Endothelial cell of umbilical vein (primary cell): ENCODE results near the gene BBX. TPM values are rescaled to one million over a fixed set of nuclear protein-coding genes. Genes with fewer than 3 reads are reported as not detected.

Experiments
- BruUV-seq: library from RNA; stranded (reverse); fragments of 400-500 nt; replicated peaks from 2 replicates; lab custom pipeline; 2021; lab: Mats Ljungman, UMichigan
- CTCF ChIA-PET: fragments of 300-600, 350-600 bp; sonication (Branson Sonifier 250); formaldehyde crosslinking; loops from one replicate; lab custom pipeline; 2021; ENCODE audit warnings: antibody characterized with exemption, inconsistent platforms; lab: Charles Lee
- POLR2A ChIA-PET: fragments of 300-600, 350-600 bp; sonication (Branson Sonifier 250); formaldehyde crosslinking; loops from one replicate; lab custom pipeline; 2021; ENCODE audit warnings: antibody characterized with exemption, inconsistent platforms; lab: Charles Lee
- DNase-seq: peaks from one replicate; pipeline ENCODE4 v3.0.0-alpha.2; 2011; ENCODE audit warnings: low read depth, low spot score
- FAIRE-seq: peaks from 2 replicates; lab custom pipeline; 2011; peaks lifted over from hg19 to GRCh38; lab: Jason Lieb, UNC
- H2AFZ ChIP-seq: 2 replicates; pipeline ENCODE4 v1.6.0; 2012; ENCODE audit warnings: low read depth, low read length, control low read depth, inconsistent platforms
- H3K27ac ChIP-seq: 2 replicates; pipeline ENCODE4 v1.5.1; 2011; ENCODE audit warnings: low read depth, mild to moderate bottlenecking, control low read depth, low read length, moderate library complexity; ENCODE audit not compliant: insufficient read depth
- H3K27me3 ChIP-seq, 2 experiments: 2 replicates each; pipeline versions ENCODE4 v1.6.0 to v1.6.1; 2011; ENCODE audit warnings: low read length in 2 of 2, mixed read lengths in 1 of 2; ENCODE audit not compliant: control insufficient read depth in 2 of 2, insufficient read depth in 2 of 2
- H3K36me3 ChIP-seq, 2 experiments: 2 replicates in 1 of 2; 3 replicates in 1 of 2; pipeline ENCODE4 v1.5.1; 2011; ENCODE audit warnings: low read length in 2 of 2, mild to moderate bottlenecking in 1 of 2, moderate library complexity in 1 of 2; ENCODE audit not compliant: control insufficient read depth in 2 of 2, insufficient read depth in 2 of 2; ENCODE audit errors: extremely low read depth in 1 of 2
- H3K4me1 ChIP-seq: 3 replicates; pipeline ENCODE4 v1.5.1; 2011; ENCODE audit warnings: mild to moderate bottlenecking, low read length; ENCODE audit not compliant: control insufficient read depth, insufficient read depth; ENCODE audit errors: extremely low read depth
- H3K4me2 ChIP-seq: 2 replicates; pipeline ENCODE4 v1.6.1; 2011; ENCODE audit warnings: low read length, control low read depth, mixed read lengths; ENCODE audit not compliant: insufficient read depth
- H3K4me3 ChIP-seq, 3 experiments: fragments of 200-600 bp in 1 of 3; sonication (generic), shearing (Covaris generic) in 1 of 3; replicated peaks in 1 of 3; 2 replicates each; pipeline ENCODE4 v1.5.1; 2011 to 2016; ENCODE audit warnings: control low read depth in 3 of 3, low read length in 3 of 3, mild to moderate bottlenecking in 2 of 3, inconsistent platforms in 1 of 3, low read depth in 1 of 3, moderate library complexity in 1 of 3; ENCODE audit not compliant: insufficient read depth in 1 of 3
- H3K79me2 ChIP-seq: 2 replicates; pipeline ENCODE4 v1.6.0; 2012; ENCODE audit warnings: low read length, inconsistent platforms; ENCODE audit not compliant: control insufficient read depth, insufficient read depth
- H3K9ac ChIP-seq: replicated peaks from 2 replicates; pipeline ENCODE3; 2011; ENCODE audit warnings: low read length, control low read depth; ENCODE audit not compliant: insufficient read depth; ENCODE audit errors: extremely low read depth
- H3K9me1 ChIP-seq: replicated peaks from 3 replicates; pipeline ENCODE4 v1.6.0; 2011; ENCODE audit warnings: mild to moderate bottlenecking, low read length; ENCODE audit not compliant: control insufficient read depth, insufficient read depth; ENCODE audit errors: extremely low read depth
- H3K9me3 ChIP-seq: replicated peaks from 2 replicates; pipeline ENCODE4 v1.5.1; 2012; ENCODE audit warnings: low read length, inconsistent platforms; ENCODE audit not compliant: control insufficient read depth, insufficient read depth
- H4K20me1 ChIP-seq: replicated peaks from 2 replicates; pipeline ENCODE3; 2011; ENCODE audit warnings: mild to moderate bottlenecking, low read length; ENCODE audit not compliant: control insufficient read depth, insufficient read depth; ENCODE audit errors: extremely low read depth
- CTCF ChIP-seq, 2 donors: IDR thresholded peaks; 1 replicate in 1 of 2; 2 replicates in 1 of 2; pipeline ENCODE4 v1.5.1; 2011; ENCODE audit warnings: low read length in 2 of 2, mild to moderate bottlenecking in 2 of 2, moderate library complexity in 2 of 2, control low read depth in 1 of 2, inconsistent platforms in 1 of 2, low read depth in 1 of 2; ENCODE audit not compliant: insufficient read depth in 1 of 2; ENCODE audit errors: extremely low read depth in 1 of 2
- EZH2 ChIP-seq: IDR thresholded peaks from 2 replicates; pipeline ENCODE4 v1.6.1; 2012; ENCODE audit warnings: borderline replicate concordance, low read depth, mild to moderate bottlenecking, moderate library complexity, low read length, inconsistent platforms; ENCODE audit not compliant: severe bottlenecking
- FOS ChIP-seq: IDR thresholded peaks from 2 replicates; pipeline ENCODE4 v1.6.1; 2011; ENCODE audit warnings: mild to moderate bottlenecking, low read length, moderate library complexity, borderline replicate concordance; ENCODE audit not compliant: insufficient read depth
- GATA2 ChIP-seq: IDR thresholded peaks from 2 replicates; pipeline ENCODE4 v1.7.0; 2011; ENCODE audit warnings: low read depth, mild to moderate bottlenecking, moderate library complexity, mixed read lengths, low read length; ENCODE audit not compliant: insufficient read length, insufficient read depth
- JUN ChIP-seq: IDR thresholded peaks from 2 replicates; pipeline ENCODE4 v1.6.1; 2011; ENCODE audit warnings: borderline replicate concordance, low read depth; ENCODE audit not compliant: insufficient read length, insufficient read depth
- MAX ChIP-seq: IDR thresholded peaks from 2 replicates; pipeline ENCODE4 v1.6.1; 2011; ENCODE audit not compliant: insufficient read depth, insufficient read length
- MYC ChIP-seq: IDR thresholded peaks from one replicate; pipeline ENCODE4 v1.6.1; 2011; ENCODE audit warnings: mild to moderate bottlenecking, low read depth, low read length
- POLR2A ChIP-seq: IDR thresholded peaks from 2 replicates; pipeline ENCODE4 v1.6.1; 2012; ENCODE audit warnings: low read depth, mild to moderate bottlenecking, control low read depth, low read length
- POLR2AphosphoS5 ChIP-seq: IDR thresholded peaks from 2 replicates; pipeline ENCODE4 v1.6.1; 2012; ENCODE audit warnings: low read depth, mild to moderate bottlenecking, control low read depth, low read length, moderate library complexity; ENCODE audit not compliant: insufficient read depth
- dilution Hi-C: fragments of 300-500 bp; cut with MboI; formaldehyde crosslinking; loops from one replicate; pipeline ENCODE4 v1.15.0; 2019; ENCODE audit warnings: low sequenced_read_pairs; ENCODE audit not compliant: extremely low pct_ligation_motif_present
- intact Hi-C: fragments of 100-400 bp; cut with micrococcal nuclease; formaldehyde crosslinking; loops from one replicate; pipeline ENCODE4 v1.10.0; 2022
- polyA plus RNA-seq, 4 experiments: library from polyadenylated mRNA; depleted of rRNA in 3 of 4; stranded (reverse) in 3 of 4; unstranded in 1 of 4; fragments of >200 nt; gene quantifications; 2 replicates each; pipeline versions ENCODE4 v1.2.1 to v1.2.3, GENCODE V29; 2011 to 2012; ENCODE audit warnings: missing spikeins in 1 of 4
- total RNA-seq: library from RNA; stranded (reverse); gene quantifications from 2 replicates; pipeline ENCODE4 v1.2.3, GENCODE V29; 2021

The BBX gene
- total and polyA plus RNA-seq, 2 donors (not counting 3 experiments of a cell fraction or from before 2014, with no cell fraction given): 21.4 to 43.4 TPM

- H3K9me3 ChIP-seq: no peaks in the 10 kb centered on the region
- H3K27me3 ChIP-seq: no peaks in the 10 kb centered on the region
- TF ChIP-seq POLR2AphosphoS5 (no peak), GATA2 (no peak), JUN (no peak), FOS (no peak), MYC (no peak), CTCF (IDR thresholded peaks at IDR 0.05; ENCODE audit: extremely low read depth in 1 of 2, insufficient read depth in 1 of 2, low read depth in 1 of 2, low read length in 2 of 2) (no peak), MAX (no peak), EZH2 (no peak), POLR2A (no peak)
- H3K9me1 ChIP-seq: no peaks in the 10 kb centered on the region
- no peak overlapping the region for H2AFZ ChIP-seq
- dilution Hi-C loops (no loop called here), intact Hi-C loops (no loop called here)
- DNase-seq: no peak
- CTCF ChIA-PET: no interaction called here
- H3K79me2 ChIP-seq: no peaks in the 10 kb centered on the region
- no peak overlapping the region for H3K9ac ChIP-seq
- FAIRE-seq: no peak
- no TSS peak for BruUV-seq
- no peaks in the 10 kb centered on the region for H3K4me1 ChIP-seq
- no peak overlapping the region for H3K4me3 ChIP-seq
- peaks cover 2 to 15% of the 10 kb centered on the region in 2 experiments for H3K36me3 ChIP-seq
- no peaks in the 10 kb centered on the region for H4K20me1 ChIP-seq
- no peak overlapping the region for H3K4me2 ChIP-seq
- POLR2A ChIA-PET: no interaction called here
- H3K27ac ChIP-seq: no peak overlapping the region
Observed at GRCh38 chr3:107806021-107806420, 283.3 kb downstream of the BBX start.
